ENCODE measurements around the gene HK2. TPM values are rescaled to one million over a fixed set of nuclear protein-coding genes. Genes with fewer than 3 reads are reported as not detected.

The HK2 gene
- total and polyA plus RNA-seq, 7 donors, result 14.3 to 229 (median 84.2) TPM

DNA sequence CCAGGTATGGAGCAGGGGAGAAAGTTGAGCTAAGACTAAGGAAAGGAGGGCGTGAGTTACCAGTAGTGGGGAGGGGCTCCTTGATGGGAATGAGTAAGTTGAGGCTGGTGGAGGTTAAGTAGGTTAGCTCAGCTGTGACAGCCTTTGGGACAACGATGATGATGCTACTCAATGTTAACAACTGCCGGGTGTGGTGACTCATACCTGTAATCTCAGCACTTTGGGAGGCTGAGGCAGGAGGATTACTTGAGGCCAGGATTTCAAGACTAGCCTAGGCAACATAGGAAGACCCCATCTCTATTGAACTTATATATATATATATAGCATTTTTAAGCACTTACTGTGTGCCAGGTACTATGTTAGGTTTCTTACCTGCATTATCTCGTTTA lies 48.4 kb downstream of the HK2 start:
- intact Hi-C loops (cut with DNase I), result loop anchor here in 1 of 2 donors (10.0 kb wide), 1 partner anchor 507 kb away; no protein-coding TSS in a partner anchor
- TF ChIP-seq, protein P1, sequence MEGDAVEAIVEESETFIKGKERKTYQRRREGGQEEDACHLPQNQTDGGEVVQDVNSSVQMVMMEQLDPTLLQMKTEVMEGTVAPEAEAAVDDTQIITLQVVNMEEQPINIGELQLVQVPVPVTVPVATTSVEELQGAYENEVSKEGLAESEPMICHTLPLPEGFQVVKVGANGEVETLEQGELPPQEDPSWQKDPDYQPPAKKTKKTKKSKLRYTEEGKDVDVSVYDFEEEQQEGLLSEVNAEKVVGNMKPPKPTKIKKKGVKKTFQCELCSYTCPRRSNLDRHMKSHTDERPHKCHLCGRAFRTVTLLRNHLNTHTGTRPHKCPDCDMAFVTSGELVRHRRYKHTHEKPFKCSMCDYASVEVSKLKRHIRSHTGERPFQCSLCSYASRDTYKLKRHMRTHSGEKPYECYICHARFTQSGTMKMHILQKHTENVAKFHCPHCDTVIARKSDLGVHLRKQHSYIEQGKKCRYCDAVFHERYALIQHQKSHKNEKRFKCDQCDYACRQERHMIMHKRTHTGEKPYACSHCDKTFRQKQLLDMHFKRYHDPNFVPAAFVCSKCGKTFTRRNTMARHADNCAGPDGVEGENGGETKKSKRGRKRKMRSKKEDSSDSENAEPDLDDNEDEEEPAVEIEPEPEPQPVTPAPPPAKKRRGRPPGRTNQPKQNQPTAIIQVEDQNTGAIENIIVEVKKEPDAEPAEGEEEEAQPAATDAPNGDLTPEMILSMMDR (IDR thresholded peaks at IDR 0.05), result no peak

DNA sequence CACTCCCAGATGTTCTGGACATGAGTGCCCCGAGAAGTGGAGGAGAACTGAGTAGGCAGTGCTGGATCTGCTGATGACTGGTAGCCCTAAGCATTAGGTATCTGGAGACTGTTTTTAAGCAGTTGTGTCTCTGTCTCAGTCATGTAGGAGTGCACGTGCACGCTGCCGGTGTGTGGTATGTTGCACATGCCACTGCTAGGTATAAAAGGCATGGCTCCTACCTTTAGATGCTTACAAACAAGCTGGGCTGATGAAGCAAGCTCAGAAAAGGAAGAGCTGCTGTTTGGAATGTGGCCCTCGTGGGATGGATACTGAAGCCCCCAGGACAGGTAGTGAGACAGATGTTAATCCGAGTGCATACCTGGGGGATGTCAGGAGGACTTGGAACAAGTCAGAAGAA lies 49.1 kb downstream of the HK2 start:
- DNase-seq (no peak), ATAC-seq (no peak)
- H3K4me1 ChIP-seq, result no peaks in the 10 kb centered on the region
- intact Hi-C loops (cut with DNase I), result loop anchor here in 1 of 2 donors (10.0 kb wide), 1 partner anchor 508 kb away; no protein-coding TSS in a partner anchor
- 90 to 92% (median 91%) methylated on average over 6 of the region's 6 CpGs for WGBS, 3 donors
- no peaks in the 10 kb centered on the region for H3K9me3 ChIP-seq
- TF ChIP-seq, protein P1 (IDR thresholded peaks at IDR 0.05), result no peak
- no peaks in the 10 kb centered on the region for H3K27me3 ChIP-seq (ENCODE audit: insufficient read depth in 3 of 3, low read length in 2 of 3)
- peaks cover 22 to 96% of the 10 kb centered on the region in 2 donors for H3K36me3 ChIP-seq (ENCODE audit: insufficient read depth in 1 of 2, low read depth in 1 of 2)
- H3K4me3 ChIP-seq, result no peak overlapping the region
- H3K27ac ChIP-seq, result no peak overlapping the region

More for the DNA sequence above, 48.4 kb downstream of the HK2 start:
- Histone ChIP-seq H3K36me3 (ENCODE audit: insufficient read depth in 1 of 2, low read depth in 1 of 2) (peaks cover 25 to 96% of the 10 kb centered on the region in 2 donors), H3K27me3 (ENCODE audit: insufficient read depth in 3 of 3, low read length in 2 of 3) (no peaks in the 10 kb centered on the region), H3K4me3 (no peak overlapping the region), H3K4me1 (no peaks in the 10 kb centered on the region), H3K9me3 (no peaks in the 10 kb centered on the region), H3K27ac (no peak overlapping the region)
- DNase-seq (no peak), ATAC-seq (peak in 2 of 4 donors; percentile 33)
- WGBS, 3 donors, result 87 to 94% (median 91%) methylated on average over 4 of the region's 4 CpGs

DNA sequence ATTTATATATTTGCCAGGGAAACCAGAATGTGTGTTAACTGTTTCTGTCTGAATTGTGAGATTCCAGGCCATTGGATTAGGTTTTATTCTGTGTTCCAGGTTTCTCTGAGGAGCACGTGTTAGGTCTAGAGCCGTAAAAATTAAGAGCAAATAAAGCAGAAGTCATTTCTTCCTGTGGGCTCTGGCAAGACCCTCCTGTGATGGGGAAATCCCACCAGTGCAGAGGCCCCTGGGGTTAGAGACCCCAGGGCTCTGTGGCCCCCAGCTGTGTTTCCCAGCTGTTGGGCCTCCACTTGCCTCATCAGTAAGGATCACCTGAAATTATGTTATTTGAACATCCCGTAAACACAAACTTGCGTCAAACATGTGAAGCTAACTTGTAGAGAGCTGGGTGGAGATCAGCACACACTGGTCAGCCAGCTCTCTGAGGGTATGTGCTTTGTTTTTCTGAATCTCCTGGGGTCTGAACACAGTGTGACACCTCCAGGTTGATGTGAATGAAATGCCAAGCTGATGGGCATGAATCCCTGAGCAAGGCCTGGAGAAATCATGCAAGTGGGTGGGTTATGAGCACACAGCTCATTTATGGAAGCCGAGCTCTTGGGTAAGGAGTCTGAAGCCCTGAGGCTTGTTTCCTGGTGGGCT lies 50.3 kb downstream of the HK2 start:
- Histone ChIP-seq H3K4me1 (no peaks in the 10 kb centered on the region), H3K27me3 (ENCODE audit: insufficient read depth in 3 of 3, low read length in 2 of 3) (no peaks in the 10 kb centered on the region), H3K36me3 (ENCODE audit: insufficient read depth in 1 of 2, low read depth in 1 of 2) (peaks cover 17 to 96% of the 10 kb centered on the region in 2 donors), H3K9me3 (no peaks in the 10 kb centered on the region), H3K27ac (no peak overlapping the region), H3K4me3 (no peak overlapping the region)
- intact Hi-C loops (cut with DNase I), result loop anchor here in 1 of 2 donors (10.0 kb wide), 1 partner anchor 509 kb away; no protein-coding TSS in a partner anchor
- TF ChIP-seq, protein P1 (IDR thresholded peaks at IDR 0.05), result no peak
- DNase-seq (no peak), ATAC-seq (no peak)
- WGBS, 3 donors, result 89 to 93% (median 91%) methylated on average over 5 of the region's 5 CpGs

DNA sequence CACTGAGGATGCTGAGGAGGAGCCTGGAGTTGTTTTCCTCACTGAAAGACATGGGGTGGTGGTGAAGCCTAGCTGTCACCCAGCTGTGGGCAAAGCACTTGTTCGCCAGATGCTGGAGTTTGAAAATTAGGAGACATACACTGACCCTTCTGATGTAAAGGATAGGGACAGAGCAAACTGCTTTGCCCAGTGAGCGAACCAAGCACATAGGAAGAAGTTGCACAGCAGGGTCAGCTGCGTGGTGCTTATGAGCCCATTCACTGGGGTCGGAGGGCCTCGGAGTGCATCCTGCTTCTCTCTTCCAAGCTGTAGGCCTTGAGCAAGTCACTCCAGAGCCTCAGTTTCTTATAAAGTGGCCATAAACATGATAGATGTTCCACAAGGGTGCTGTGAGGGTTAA lies 50.9 kb downstream of the HK2 start:
- Histone ChIP-seq H3K4me1 (no peaks in the 10 kb centered on the region), H3K36me3 (ENCODE audit: insufficient read depth in 1 of 2, low read depth in 1 of 2) (peaks cover 12 to 96% of the 10 kb centered on the region in 2 donors), H3K4me3 (no peak overlapping the region), H3K27me3 (ENCODE audit: insufficient read depth in 3 of 3, low read length in 2 of 3) (no peaks in the 10 kb centered on the region), H3K27ac (no peak overlapping the region), H3K9me3 (no peaks in the 10 kb centered on the region)
- intact Hi-C loops (cut with DNase I), result loop anchor here in 1 of 2 donors (10.0 kb wide), 1 partner anchor 510 kb away; no protein-coding TSS in a partner anchor
- TF ChIP-seq, protein P1 (IDR thresholded peaks at IDR 0.05), result no peak
- WGBS, 3 donors, result 93 to 95% (median 94%) methylated on average over 5 of the region's 5 CpGs
- no peak for DNase-seq
- ATAC-seq, result no peak
